Measurements from ENCODE around the gene POLD2.
"Not testable (repeated sequence)": the region's sequence is repeated elsewhere in the genome, so short reads cannot be mapped to it uniquely, and the experiment has no call there.

Gene POLD2

DNA sequence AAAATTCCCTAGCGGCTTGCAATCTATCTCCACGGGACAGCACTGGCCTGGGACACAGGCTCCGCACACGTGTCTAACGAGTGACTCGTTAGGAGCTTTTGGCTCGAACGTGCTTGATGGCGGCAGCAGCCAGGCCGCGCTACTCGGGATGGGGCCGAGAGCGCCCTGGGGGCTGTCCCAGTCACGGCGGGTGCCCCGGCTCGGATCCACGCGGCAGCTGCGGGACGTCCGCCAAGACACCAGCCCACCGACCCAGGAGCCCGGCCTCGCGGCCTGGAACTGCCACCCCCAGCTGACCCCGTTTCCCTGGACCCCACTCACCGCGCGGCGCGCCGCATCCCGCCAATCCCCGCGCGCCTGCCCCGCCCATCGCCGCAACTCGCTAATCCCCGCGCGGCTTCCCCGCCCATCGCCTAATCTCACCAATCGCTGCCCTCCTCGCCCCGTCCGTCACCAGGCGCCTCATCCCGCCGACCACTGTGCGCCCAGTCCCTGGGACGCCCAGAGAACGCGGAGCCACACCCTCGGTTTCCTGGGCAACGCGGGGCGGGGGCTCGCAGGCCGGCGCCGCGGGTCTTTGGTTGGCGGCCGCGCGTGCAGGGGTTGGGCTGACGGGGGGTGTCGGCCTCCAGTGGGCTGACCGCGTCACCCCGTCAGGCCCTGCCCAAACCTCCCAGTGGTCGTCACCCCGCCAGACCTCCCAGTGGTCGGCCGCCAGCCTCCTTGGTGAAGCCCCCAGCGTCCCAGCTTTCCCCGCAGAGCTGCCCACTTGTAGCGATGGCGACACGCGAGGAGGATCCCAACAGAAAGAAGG, at the start of gene POLD2:
TSS of gene POLD2 (minus strand) at position 359 of the 814 bp plus-strand sequence. CDS start 1,495 bp downstream, outside the sequence.
- DNase-seq, result peak; percentile 94

DNA sequence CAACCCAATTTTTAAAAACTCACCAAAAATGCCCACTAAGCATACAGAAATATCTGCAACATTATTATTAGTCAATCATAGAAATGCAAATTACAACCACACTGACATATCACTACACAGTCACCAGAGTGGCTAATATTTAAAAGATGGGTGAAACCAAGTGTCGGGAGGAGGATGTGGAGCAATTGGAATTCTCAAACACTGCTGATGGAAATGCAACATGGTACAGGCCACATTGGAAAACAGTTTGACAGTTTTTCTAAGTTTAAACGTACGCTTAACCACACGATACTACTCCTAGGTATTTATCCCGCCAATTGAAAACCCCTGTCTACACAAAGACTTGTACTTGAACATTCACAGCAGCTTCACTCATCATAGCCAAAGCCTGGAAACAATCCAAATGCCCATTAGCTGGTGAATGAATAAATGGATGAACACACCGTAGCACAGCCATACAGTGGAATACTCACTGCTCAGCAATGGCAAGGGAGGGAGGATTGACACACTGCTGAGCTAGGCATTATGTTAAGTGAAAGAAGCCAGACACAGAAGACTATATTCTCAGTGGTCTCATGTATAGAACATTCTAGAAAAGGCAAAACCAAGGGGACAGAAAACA, 49.6 kb upstream of the POLD2 start:
- DNase-seq, result no peak

DNA sequence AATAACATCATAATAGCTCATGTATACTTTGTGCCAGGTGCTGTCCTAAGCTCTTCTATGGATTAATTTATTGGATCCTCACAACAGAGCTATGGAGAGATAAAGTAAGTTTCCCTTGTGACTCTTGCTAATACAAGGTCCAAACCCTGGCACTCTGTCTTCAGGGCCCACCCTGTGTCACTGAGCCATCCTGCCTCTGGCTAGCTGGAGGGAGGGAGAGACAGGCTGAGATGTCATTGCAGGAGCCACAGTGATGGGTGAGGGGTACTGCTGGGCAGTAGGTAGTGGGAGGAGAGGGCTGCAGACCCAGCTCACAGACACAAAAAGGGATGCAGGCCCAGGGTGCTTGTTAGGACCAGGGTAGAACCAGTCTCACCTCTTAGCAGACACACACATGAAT, 49.0 kb upstream of the POLD2 start:
- no peak for DNase-seq

GRCh38 chr7:44171901-44172300, 48.6 kb upstream of the POLD2 start:
- not testable (repeated sequence) for DNase-seq

DNA sequence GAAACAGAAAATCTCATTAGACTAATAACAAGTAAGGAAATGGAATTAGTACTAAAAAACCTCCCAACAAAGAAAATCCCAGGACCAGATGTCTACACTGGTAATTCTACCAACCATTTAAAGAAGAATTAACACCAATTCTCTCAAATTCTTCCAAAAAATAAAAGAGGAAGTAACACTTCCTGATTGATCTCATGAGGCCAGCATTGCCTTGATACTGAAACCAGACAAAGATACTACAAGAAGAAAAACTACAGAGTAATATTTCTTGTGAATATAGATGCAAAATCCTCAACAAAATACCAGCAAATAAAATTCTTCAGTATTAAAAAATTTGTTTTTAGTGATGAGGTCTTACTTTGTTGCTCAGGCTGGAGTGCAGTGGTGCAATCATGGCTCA, 44.6 kb upstream of the POLD2 start:
- peak; percentile 46 for DNase-seq

- no peak for DNase-seq
These were observed 40.2 kb upstream of the POLD2 start for GRCh38 chr7:44163591-44163990.

DNA sequence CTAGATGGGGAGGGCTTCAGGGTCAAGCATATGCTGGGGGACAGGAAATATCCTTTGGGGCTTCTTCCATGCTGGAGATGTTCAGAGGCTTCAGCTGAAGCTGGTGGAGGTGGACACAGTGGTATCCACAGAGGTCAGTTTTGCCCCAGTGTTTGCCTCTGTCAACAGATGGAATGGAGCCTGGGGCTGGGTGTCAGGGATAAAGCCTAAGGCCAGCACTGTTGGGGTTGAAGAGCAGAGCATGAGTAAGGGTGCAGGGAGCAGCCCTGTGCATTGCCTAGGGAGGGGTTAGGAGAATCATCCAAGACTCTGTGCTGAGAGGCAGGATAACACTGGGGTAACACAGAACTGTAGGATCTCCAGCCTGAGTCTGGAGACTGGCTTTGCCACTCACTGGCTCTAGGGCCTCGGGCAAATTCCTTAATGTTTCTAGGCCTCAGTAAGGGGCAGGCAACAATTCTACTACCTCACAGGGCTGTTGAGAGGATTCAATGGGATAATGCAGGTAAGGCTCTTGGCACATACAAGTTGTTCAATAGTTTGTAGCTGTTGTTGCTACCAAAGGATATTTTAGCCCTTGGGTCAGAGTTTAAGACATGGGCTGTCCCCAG, 39.5 kb upstream of the POLD2 start:
- no peak for DNase-seq

DNA sequence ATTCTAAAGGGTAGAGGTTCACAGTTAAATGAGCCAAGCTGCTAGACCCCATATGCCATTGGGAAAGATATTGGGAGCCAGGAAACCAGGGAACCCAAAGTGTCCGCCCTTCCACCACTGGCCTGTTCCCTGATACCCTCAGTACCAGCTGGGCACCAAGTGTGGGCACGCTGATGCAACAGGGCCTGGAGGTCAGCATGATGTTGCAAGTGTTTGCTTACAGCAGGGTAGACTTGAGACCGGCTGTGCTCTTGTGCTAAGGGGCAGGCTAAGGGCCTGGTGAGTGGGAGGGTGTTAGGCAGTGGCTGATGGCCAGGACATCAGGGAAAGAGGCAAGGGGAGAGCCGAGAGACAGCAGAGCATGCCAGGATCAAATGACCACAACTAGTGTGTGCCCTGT, 38.8 kb upstream of the POLD2 start:
- no peak for DNase-seq

GRCh38 chr7:44161371-44161770, 38.0 kb upstream of the POLD2 start:
- no peak for DNase-seq

DNA sequence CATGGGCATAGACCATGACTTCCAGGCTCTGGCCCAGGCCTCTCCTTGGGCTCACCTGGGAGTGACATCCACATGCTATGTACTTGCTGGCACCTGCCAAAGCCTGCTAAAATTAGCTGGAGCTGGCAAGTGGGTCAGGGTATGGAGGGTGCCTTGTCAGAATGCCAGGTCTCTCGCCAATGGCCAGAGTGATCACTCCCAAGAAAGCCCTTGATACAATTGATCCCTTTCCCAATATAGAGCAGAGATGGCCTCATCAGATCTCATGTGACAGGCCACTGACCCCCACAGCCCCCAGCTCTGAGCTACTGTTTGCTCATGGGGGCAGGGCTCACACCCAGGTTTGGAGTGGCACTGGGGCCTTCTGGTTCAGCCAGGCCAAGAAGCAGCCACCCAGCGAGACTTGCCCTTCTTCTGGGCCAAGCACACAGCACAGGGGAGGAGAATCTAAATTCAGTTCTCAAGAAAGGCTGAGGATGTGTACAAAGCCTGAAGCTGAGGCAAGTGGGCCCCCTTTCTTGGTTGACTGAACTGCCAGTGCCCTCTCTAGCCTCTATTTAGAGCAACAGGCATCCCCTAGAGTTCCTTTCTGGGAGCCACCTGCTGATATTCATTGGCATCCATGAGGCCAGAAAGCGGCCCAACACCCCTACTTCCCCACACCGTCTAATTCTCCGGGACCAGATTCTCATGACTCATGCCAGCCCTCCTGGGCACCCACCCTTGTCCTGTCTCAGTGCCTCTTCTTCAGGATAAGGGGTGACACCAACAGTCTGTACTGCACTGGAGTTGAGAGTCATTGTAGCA, 36.7 kb upstream of the POLD2 start:
- DNase-seq, result no peak

- DNase-seq, result no peak
These were observed 35.7 kb upstream of the POLD2 start for GRCh38 chr7:44158873-44159631.

DNA sequence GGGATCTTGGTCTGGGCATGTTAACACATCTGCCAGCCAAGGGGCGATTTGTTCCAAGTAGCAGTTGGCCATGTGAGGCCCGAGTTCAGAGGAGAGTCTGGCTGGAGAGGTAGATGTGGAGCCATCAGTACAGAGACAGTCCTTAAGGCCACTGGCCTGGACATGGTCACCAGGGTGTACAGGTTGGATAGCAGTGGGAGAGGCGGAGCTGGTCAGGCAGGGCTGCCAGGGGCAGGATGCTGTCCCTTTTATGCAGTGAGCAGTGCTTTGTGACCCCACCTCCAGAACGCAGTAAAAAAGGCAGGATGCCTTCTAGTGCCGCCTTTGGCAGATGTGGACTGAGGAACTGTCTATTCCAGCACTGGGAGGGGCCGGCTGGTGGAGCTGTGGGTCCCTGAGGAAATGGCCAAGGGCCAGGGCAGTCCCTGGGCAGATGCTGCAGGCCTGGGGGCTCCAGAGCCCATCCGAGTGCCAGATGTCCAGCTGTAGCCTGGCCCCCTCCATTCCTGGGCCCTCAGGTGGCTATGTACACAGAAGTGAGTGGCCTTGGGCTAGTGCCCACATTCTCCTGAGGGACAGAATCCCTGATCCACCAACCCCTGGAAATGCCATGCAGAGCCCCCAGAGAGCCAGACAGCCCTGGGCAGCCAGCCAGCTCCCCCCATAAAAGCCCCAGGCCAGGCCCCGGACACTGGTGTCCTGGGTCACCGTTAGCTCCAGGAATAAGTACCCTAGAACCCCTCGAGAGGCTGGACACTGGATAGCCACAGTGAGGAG, 34.9 kb upstream of the POLD2 start:
- DNase-seq, result no peak

GRCh38 chr7:44157116-44158080, 34.0 kb upstream of the POLD2 start:
- DNase-seq, result no peak

GRCh38 chr7:44156453-44157010, 33.2 kb upstream of the POLD2 start:
- no peak for DNase-seq

GRCh38 chr7:44155191-44156185, 32.1 kb upstream of the POLD2 start:
- no peak for DNase-seq

DNA sequence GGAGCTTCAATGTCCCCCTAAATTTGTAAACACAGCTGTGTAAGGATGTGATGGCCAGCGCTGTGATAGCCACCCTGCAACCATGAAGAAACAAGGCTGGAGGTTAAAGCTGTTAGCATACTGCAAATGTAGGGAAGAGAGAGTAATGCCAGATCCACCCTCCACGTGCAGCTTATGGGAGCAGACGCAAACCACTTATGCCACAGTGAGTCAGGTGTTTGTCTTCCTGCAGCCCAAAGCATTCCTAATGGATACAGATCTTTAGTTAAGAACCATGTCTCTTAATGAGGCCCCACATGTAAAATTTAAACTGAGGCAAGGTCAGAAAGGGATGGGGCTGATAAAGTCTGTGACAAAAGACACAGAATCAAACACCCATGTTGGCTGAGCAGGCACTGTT, 31.4 kb upstream of the POLD2 start:
- no peak for DNase-seq

GRCh38 chr7:44153948-44154335, 30.6 kb upstream of the POLD2 start:
- no peak for DNase-seq

All from OCI-M1 (cell line).